Forelimb muscle (tissue), 1 donor: ENCODE data around the gene NFKB1. TPM values are rescaled to one million over a fixed set of nuclear protein-coding genes. Genes with fewer than 3 reads are reported as not detected.
"Not testable (repeated sequence)": the region's sequence is repeated elsewhere in the genome, so short reads cannot be mapped to it uniquely, and the experiment has no call there.

Source experiments
- DNase-seq: peaks from one replicate; pipeline ENCODE4 v3.0.0-alpha.2; 2013; ENCODE audit warnings: low read depth
- polyA plus RNA-seq: library from polyadenylated mRNA; unstranded; fragments of 120-200 nt; gene quantifications from one replicate; pipeline ENCODE4 v1.2.1, GENCODE V29; 2013; ENCODE audit not compliant: insufficient read length

NFKB1 gene
- polyA plus RNA-seq, 1 donor = 17.0 TPM

GRCh38 chr4:102564399-102565059, 63.4 kb downstream of the NFKB1 start:
- DNase-seq = no peak

DNA sequence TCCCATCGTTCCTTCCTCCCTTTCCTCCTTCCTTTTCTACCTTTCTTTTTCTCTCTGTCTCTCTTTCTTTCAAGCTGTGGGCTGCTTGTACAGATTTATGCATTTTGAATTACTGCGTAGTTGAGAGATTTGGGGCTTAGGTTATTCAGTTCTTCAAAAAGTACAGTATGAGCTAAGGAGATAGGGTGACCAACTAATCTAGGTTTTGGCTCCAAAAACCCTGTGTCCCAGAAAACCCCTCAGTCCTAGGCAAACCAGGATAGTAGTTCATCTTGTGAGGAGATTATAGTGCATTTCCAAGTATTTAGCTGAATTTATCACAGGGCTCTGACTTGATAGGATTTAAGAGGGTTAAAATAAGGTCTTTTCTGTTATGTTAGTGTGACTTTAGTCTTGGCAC, 64.5 kb downstream of the NFKB1 start:
- no peak for DNase-seq

DNA sequence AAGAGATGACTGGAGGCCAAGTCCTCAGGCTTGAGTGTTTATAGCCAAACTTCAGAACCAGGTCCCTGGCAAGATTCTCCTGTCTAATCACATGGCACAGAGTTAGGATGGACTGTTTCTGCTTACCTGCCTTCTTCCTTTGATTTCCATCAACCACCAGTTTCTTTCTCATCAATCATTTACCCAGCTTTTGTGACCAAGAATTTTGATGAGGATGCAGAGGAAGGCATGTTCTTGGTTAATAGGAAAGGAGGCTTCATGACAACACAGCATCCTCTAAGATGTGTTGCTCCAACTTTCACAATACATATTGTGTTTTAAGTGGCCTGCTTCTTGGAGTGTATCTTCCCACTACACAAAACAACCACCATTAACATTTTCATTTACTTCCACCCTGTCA, 65.3 kb downstream of the NFKB1 start:
- no peak for DNase-seq

DNA sequence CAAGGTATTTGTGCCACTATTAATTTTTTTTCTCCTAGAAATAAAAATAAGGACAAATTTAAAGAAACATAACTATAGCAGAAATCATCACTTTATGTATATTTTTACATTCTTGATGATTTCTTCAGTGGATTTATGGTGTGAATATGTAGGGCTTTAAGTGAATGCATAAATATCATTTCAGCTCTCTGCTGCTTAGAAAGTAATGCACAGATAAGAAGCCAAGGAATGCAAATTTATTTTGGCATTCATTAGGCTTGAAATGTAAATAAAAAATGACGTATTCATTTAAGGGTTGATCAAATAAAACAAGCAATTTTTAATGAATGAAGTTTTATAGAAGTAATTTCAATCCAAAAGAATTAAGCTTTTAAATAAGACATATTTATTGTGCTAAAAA, 66.3 kb downstream of the NFKB1 start:
- DNase-seq = no peak

DNA sequence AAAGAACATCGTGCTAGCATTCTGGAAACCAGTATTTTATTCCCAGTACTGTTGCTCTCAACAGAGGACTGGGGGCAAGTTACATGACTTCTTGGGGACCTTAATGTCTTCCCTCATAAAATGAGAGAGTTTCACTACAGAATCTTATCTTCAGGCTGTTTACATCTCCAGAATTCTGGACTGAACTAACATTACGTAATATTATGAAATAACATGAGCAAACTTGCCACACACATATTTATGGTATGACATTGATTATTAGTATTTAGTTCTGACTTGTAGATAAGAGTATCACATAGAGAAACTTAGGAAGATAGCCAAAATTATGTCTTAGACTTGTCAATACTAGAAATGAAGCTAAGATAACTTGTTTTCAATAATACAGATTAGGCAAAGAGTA, 68.0 kb downstream of the NFKB1 start:
- no peak for DNase-seq

DNA sequence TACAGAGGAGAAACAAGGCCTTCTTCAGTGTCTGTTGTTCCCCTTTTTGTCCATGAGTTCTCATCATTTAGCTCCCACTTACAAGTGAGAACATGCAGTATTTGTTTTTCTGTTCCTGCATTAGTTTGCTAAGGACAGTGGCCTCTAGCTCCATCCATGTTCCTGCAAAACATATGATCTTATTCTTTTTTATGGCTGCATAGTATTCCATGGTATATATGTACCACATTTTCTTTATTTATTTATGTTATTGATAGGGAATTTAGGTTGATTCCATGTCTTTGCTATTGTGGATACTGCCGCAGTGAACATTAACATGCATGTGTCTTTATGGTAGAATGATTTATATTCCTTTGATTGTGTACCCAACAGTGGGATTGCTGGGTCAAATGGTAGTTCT, 69.1 kb downstream of the NFKB1 start:
- DNase-seq = not testable (repeated sequence)

DNA sequence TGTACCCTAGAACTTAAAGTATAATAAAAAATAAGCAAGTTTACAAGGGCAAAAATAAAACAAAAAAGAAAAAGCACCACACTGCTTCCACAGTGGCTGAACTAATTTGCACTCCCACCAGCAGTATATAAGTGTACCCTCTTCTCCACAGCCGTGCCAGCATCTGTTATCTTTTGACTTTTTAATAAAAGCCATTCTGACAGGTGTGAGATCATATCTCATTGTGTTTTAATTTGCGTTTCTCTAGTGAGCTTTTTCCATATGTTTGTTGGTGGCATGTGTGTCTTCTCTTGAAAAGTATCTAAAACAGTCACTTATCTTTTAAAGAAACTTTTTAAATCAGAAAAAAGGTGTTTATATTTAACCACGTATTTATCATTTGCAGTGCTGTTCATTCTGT, 71.3 kb downstream of the NFKB1 start:
- DNase-seq = no peak

GRCh38 chr4:102574317-102574716, 73.2 kb downstream of the NFKB1 start:
- DNase-seq = no peak

GRCh38 chr4:102575369-102576129, 74.4 kb downstream of the NFKB1 start:
- no peak for DNase-seq

GRCh38 chr4:102578270-102578669, 77.1 kb downstream of the NFKB1 start:
- DNase-seq = no peak

DNA sequence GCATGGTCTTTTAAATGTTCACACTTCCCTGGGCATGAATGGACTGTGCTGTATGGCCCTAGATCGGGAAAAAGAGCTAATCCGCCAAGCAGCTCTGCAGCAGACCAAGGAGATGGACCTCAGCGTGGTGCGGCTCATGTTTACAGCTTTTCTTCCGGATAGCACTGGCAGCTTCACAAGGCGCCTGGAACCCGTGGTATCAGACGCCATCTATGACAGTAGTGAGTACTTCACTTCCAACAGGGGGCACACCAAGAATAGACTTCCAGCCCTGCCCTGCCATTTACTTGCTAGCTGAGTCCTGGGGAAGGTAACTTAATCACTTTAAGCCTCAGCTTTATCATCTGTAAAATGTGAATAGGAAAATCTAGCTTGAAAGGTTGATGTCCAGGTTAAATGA, 77.7 kb downstream of the NFKB1 start:
- no peak for DNase-seq

GRCh38 chr4:102579794-102580462, 78.8 kb downstream of the NFKB1 start:
- no peak for DNase-seq

- DNase-seq = no peak
These were observed 79.3 kb downstream of the NFKB1 start for GRCh38 chr4:102580463-102580842.

GRCh38 chr4:102584091-102584490, 82.9 kb downstream of the NFKB1 start:
- DNase-seq = no peak

GRCh38 chr4:102585329-102585728, 84.2 kb downstream of the NFKB1 start:
- no peak for DNase-seq

GRCh38 chr4:102586002-102586643, 85.0 kb downstream of the NFKB1 start:
- DNase-seq = no peak

- no peak for DNase-seq
These were observed 85.5 kb downstream of the NFKB1 start for GRCh38 chr4:102586644-102587021.

- DNase-seq = no peak
These were observed 88.6 kb downstream of the NFKB1 start for GRCh38 chr4:102589743-102590142.

GRCh38 chr4:102592256-102592655, 91.1 kb downstream of the NFKB1 start:
- DNase-seq = no peak

DNA sequence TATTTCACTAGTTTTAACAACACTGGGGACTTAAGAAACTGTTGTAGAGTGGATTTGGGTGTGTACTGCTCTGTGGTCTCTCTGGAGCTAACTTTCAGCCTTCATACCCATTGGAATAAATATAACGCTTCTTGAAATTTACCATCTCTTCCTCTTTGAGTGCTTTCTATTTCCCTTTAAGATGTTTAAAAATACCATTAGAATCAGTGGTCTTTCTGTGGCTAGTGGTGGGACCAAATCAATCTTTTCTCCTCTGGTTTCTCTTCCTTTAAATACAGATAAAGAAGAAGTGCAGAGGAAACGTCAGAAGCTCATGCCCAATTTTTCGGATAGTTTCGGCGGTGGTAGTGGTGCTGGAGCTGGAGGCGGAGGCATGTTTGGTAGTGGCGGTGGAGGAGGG, 92.0 kb downstream of the NFKB1 start:
- DNase-seq = no peak

- no peak for DNase-seq
These were observed 92.8 kb downstream of the NFKB1 start for GRCh38 chr4:102594000-102594399.

GRCh38 chr4:102596532-102596931, 95.4 kb downstream of the NFKB1 start:
- no peak for DNase-seq
